ENCODE results near the gene HNRNPR.

DNA sequence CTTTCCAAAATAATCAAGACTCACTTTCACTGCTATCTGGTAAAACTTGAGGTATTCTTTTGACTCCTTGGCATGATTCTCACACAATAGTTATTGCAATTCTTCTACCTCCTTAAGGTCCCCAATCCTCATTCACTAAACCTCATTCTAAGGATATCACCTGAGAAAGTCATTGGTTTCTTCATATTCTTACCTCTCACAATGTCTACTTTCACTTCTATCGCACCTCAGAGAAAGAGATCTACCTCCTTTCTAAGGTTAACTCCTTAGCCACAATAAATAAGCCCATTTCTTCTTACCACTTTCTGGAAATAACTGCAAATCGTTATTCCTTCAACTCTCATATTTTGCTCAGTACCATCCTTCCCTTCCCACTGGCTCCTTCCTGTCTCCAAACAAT is 18.7 kb downstream of the HNRNPR start:
- TF ChIP-seq SMARCC2 (IDR thresholded peaks at IDR 0.05; ENCODE audit: low read depth) (no peak), PREB (CRISPR knock-in tag; IDR thresholded peaks at IDR 0.05) (no peak), SAFB (IDR thresholded peaks at IDR 0.05; ENCODE audit: borderline replicate concordance, low read depth, low read length) (no peak), RBM15 (IDR thresholded peaks at IDR 0.05; ENCODE audit: insufficient read depth, low read length) (no peak), ZKSCAN1 (IDR thresholded peaks at IDR 0.05; ENCODE audit: low read depth, low read length) (no peak), SMARCA4 (IDR thresholded peaks at IDR 0.05) (no peak), BCL6 (CRISPR knock-in tag; IDR thresholded peaks at IDR 0.05) (no peak), CBFB (CRISPR knock-in tag; IDR thresholded peaks at IDR 0.05) (no peak)
- TF ChIP-seq, protein P1, sequence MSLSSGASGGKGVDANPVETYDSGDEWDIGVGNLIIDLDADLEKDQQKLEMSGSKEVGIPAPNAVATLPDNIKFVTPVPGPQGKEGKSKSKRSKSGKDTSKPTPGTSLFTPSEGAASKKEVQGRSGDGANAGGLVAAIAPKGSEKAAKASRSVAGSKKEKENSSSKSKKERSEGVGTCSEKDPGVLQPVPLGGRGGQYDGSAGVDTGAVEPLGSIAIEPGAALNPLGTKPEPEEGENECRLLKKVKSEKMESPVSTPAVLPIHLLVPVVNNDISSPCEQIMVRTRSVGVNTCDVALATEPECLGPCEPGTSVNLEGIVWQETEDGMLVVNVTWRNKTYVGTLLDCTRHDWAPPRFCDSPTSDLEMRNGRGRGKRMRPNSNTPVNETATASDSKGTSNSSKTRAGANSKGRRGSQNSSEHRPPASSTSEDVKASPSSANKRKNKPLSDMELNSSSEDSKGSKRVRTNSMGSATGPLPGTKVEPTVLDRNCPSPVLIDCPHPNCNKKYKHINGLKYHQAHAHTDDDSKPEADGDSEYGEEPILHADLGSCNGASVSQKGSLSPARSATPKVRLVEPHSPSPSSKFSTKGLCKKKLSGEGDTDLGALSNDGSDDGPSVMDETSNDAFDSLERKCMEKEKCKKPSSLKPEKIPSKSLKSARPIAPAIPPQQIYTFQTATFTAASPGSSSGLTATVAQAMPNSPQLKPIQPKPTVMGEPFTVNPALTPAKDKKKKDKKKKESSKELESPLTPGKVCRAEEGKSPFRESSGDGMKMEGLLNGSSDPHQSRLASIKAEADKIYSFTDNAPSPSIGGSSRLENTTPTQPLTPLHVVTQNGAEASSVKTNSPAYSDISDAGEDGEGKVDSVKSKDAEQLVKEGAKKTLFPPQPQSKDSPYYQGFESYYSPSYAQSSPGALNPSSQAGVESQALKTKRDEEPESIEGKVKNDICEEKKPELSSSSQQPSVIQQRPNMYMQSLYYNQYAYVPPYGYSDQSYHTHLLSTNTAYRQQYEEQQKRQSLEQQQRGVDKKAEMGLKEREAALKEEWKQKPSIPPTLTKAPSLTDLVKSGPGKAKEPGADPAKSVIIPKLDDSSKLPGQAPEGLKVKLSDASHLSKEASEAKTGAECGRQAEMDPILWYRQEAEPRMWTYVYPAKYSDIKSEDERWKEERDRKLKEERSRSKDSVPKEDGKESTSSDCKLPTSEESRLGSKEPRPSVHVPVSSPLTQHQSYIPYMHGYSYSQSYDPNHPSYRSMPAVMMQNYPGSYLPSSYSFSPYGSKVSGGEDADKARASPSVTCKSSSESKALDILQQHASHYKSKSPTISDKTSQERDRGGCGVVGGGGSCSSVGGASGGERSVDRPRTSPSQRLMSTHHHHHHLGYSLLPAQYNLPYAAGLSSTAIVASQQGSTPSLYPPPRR (CRISPR knock-in tag; IDR thresholded peaks at IDR 0.05; ENCODE audit: borderline replicate concordance): no peak

Data from K562 (cell line).